HG02588 (cell line): ENCODE measurements around the gene CARD14.
"Not testable (repeated sequence)": the region's sequence is repeated elsewhere in the genome, so short reads cannot be mapped to it uniquely, and the experiment has no call there.

ENCODE experiments used
- ATAC-seq: cut with Tn5 transposase; IDR thresholded peaks from one replicate; pipeline ENCODE4 v1.9.1; 2021; ENCODE audit warnings: mild to moderate bottlenecking, moderate library complexity; ENCODE audit not compliant: unreplicated experiment

CARD14 gene

DNA sequence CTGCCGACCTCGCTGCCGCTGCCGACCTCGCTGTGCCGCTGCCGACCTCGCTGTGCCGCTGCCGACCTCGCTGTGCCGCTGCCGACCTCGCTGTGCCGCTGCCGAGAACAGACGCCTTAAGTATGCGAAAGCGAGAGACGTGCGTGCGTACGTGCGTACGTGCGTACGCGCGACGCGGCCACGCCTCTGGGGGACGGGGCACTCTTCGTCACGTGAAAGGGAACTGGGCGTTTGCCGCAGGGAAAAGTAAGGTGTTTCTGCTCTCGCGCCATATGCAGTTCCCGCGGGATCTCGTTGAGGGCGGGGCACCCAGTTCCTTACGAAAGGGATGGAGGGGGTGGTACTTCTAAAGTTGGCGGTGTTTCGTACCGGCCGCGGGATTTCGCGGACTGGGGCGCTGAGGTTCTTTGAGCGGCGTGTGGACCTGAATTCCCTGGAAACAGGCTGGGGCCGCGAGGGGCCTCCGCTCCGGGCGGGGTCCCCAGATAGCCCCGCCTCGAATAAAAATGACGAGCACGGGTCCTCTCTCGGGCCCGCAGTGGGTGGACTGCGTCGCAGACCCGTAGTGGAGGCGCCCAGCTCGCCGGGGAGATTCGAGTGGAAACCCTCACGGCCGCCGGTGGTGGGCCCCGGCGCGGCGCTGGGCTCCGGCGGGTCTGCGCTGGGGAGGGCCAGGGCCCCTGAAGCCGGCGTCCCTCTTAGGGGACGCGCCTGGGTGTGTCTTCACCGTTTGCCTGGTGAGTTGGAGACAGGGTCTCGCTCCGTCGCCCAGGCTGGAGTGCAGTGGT, 22.6 kb upstream of the CARD14 start, which contains the start of gene EIF4A3:
TSS of gene EIF4A3 (minus strand) at position 94 of the 788 bp plus-strand sequence. CDS start 167 bp downstream, outside the sequence.
- peak; percentile 81 for ATAC-seq

DNA sequence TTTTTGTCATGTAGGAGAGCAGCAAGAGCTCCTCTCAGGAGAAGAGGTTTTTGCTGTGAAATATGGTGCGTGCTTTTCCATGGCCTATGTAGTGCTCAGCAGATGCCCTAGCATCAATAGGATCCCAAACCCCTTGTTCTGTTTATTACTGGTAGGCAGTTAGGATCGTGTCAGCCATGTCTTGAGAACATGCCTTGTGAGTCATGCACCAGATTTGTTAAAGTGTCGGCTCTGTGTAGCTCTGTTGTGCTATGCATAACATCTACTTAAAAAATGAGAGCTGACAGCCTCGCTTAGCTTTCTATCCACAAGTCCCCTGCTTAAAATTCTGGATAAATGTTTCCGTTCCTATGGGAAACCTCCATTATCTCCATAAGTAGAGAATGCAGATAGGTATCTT, 18.5 kb upstream of the CARD14 start:
- no peak for ATAC-seq

DNA sequence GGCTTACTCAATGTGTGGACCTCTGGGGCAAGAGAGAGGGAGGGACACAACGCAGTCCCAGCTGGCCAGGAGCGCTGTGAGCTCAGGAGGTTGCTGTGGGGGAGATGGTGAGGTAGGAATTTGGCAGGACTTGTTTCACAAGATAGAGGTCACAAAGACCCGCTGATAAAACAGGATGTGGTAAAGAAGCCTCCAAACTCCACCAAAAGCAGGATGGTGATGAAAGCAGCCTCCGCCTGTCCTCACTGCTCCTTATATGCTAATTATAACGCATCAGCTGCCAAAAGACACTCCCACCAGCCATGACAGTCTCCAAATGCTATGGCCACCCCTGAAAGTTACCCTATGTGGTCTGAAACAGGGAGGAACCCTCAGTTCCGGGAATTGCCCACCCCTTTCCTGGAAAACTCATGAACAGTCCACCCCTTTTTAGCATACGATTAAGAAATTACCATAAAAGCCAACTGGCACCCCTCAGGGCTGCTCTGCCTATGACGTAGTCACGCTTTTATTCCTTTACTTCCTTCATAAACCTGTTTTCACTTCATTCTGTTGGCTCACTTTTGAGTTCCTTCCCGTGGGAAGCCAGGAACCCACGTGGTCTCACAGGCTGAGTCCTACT, 17.6 kb upstream of the CARD14 start:
- no peak for ATAC-seq

DNA sequence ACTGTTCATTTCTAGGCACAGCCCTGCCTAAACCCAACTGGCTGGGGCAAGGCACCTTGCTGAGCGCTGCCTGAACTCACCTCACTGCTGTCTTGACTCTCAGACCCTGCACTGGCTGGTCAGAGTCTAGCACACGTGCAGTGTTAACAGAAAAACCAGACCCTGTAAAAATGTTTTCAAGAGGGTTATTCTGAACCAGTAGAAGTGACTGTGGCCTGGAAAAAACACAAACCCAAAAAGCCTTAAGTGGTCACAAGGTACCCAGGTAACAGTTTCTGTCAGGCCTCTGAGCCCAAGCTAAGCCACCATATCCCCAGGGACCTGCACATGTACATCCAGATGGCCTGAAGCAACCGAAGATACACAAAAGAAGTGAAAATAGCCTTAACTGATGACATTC, 16.8 kb upstream of the CARD14 start:
- ATAC-seq, result peak; percentile 54

DNA sequence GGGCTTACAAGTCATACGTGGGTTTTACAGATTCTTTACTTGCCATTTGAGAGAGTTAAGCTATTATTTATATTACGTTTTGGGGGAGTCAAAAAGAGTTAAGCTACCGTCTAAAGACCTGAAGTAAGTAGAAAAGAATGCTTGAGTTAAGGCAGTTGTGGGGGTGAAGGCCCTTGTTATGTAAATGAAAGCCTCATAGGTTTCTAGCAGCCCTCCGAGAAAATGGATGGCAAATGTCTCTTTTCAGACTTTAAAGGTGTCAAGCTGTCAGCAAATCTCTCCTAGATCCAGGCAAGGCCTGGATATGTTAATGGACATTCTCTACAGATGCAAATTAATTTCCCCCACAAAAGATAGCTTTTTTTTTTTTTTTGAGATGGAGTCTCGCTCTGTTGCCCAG, 15.7 kb upstream of the CARD14 start:
- no peak for ATAC-seq

DNA sequence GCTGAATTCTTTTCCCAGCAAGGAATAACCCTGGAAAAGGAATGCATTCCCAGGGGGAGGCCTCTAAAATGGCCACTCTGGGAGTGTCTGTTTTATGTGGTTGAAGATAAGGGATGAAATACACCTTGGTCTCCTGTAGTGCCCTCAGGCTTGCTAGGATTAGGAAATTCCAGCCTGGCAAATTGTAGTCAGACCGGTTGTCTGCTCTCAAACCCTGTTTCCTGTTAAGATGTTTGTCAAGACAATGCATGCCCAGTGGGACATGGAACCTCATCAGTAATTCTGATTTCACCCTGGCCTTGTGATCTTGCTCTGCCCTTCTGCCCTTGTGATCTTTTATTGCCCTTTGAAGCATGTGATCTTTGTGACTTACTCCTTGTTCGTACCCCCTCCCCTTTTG, 14.2 kb upstream of the CARD14 start:
- ATAC-seq, result not testable (repeated sequence)

DNA sequence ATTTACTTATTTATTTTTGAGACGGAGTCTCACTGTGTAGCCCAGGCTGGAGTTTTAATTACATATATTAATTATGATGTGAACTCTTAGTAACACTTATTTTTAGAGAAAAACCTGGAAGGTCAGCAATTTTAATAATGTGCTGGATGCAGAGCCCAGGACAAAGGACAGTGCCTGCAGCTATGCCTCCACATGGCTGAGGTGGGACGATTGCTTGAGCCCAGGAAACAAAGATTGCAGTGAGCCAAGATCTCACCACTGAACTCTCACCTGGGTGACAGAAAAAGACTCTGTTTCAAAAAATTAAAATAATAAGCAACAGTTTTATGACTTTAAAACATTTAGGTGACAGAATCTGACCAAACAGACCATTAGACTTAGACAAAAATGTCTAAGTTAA, 11.0 kb upstream of the CARD14 start:
- no peak for ATAC-seq

DNA sequence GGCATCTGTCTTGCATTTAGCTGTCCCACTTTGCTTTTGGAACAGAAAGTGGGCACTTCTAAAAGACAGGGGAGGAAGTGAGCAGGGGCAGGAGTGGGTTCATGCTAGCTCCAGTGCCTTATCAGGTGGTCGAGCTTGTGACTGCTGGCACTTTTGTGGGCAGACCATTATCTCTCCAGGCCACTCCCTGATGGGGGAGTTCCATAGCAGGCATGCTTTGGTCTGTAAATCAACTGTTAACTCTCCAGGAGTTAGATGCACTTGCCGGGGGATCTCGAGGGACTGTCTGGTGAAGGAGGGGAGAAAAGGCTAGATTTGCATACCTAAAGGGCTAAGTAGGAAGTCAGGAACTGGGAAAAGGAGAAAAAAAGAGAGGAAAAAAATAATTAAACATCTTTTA, 9.3 kb upstream of the CARD14 start:
- ATAC-seq, result no peak

DNA sequence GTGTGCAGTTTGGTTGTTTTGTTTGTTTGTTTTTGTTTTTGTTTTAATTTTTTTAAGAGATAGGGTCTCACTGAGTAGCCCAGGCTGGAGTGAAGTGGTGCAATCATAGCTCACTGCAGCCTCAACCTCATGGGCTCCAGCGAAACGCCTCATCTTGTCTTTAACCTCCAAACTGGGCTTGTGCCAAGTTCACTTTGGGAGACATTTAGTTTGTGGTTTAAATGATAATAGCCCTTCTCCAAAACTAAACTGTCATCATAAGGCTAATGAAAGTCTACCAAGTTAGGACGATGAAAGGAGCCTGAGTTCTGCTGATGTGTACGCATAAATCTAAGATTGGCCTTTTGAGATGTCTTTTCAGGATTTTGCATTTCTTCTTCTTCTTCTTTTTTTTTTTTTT, 6.5 kb upstream of the CARD14 start:
- no peak for ATAC-seq

DNA sequence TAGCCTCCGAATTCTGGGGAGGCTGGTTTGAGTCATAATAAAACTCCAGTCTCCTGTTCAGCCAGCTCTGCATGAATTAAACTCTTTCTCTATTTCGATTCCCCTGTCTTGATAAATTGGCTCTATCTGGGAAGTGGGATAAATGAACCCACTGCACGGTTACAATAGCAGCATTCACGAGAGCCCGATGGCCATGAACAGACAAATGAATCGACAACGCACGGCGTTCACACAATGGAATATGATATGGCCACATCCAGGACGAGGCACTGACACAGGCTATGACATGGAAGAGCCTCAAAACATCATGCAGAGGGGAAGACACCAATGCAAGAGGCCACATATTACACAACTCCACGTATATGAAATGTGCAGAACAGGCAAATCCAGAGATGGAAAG, 5.6 kb upstream of the CARD14 start:
- no peak for ATAC-seq

DNA sequence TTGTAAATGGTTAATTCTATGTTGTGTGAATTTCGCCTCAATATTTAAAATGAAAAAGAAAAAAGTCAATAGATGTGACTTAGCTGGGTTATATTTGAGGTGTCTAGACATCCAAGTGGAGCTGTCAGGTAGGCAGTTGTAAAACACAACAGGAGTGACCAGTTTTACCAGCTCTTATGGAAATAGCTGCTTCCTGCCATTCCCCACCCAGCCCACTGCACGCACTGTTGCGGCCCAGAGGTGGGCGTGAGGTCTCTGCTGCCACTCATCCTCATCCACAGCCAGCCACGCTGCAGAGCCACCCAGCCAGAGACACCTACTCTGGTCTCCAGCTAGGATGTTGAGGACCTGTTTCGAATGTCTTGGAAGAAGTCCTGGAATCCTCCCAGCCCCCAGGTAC, 3.4 kb upstream of the CARD14 start:
- no peak for ATAC-seq

DNA sequence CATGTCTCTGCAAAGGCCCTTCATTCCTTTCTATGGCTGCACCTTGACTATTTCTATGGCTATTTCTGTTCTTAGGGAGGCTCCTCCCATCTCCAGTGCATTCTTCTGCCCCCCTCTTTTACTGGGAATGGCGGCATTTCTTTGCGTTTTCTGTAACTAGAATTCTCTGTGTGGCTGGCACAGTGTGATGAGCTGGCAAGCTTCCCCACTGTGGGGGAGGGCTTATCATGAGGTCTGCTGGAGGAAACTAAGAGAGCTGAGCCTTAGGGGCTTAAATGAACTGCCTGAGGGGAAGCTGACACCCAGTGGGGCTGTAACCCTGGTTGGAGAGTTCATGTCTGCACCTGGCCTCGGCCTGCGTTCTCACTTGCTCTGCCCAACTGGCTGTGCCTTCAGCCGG, 1.5 kb upstream of the CARD14 start:
- no peak for ATAC-seq

DNA sequence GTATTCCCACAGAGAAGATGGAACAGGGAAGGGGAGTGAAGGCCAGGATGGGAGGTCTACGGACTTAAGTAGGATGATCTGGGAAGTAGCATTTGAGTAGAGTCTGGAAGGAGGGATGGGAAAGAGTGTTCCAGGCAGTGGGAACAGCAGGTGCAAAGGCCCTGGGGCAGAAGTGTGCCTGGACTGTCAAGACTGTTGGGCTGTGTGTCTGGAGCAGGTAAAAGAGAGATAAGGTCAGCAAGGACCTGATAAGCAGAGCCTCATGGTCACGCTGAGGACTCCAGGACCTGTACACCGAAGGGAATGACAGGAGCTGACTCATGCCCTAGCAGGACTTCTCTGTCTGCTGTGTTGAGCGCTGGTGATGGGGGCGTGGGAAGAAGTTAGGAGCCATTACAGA, 723 bp upstream of the CARD14 start:
- ATAC-seq, result no peak

DNA sequence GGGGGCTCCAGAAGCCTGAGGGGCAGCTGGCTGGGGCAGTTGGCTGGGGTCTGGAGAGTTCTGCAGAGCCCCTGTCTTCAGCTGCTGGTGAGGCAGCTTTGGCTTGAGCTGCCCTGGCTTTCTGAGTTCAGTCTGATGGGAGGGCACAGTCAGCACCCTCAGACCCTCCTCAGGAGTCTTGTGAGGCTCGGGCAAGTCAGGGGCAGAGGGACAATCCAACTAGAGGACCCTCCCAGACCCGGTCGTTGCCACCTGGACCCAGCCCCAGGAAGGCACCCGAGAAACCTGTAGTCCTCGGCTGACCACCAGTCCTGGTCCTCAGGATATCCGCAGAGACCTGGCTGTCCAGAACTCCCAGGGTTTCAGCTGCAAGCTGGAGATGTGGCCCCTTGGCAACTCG, 1.9 kb downstream of the CARD14 start:
- no peak for ATAC-seq

DNA sequence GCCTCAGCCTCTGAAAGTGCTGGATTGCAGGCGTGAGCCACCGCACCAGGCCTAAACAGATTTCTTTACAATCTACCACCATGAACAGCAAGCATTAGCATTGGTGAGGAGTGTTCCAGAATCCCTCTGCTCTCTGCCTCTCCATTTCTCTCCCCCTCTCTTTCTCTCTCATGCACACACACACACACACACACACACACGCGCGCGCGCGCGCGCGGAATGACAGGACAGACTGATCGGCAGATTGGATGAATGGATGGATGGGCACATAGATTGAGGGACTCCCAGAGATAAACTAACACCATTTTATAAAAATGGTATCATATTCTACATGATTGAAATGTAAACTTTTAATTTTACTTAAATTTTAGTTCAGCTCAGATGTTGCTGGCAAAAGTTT, 3.3 kb downstream of the CARD14 start:
- ATAC-seq, result no peak

DNA sequence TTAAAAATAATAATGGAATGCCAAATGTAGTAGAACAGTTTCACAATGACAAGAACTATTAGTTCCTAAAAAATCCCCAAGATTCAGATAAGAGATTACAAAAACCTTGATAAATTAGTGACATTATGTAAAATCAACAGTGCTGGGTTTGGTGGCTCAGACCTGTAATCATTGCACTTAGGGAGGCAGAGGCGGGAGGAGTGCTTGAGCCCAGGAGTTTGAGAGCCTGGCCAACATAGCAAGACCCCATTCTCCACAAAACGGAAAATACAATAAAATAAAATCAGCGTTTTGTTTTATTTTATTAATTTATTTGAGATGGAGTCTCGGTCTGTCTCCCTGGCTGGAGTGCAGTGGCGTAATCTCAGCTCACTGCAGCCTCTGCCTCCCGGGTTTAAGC, 4.1 kb downstream of the CARD14 start:
- no peak for ATAC-seq

DNA sequence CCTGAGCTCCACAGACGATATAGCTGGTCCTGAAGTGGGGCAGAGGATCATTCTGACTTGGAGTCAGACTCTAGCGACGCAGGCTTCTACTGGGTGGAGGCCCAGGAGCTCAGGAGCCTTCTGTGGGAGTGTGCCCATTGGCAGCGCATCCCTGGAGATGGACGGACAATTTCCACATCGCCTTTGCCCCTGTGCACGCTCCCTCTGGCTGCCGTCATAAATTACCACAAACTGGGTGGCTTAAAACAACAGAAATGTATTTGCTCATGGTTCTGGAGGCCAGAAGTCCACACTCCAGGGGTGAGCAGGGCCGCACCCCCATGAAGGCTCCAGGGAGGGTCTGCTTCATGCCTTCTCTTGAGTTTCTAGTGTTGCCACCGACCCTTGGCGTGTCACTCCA, 6.9 kb downstream of the CARD14 start:
- no peak for ATAC-seq

DNA sequence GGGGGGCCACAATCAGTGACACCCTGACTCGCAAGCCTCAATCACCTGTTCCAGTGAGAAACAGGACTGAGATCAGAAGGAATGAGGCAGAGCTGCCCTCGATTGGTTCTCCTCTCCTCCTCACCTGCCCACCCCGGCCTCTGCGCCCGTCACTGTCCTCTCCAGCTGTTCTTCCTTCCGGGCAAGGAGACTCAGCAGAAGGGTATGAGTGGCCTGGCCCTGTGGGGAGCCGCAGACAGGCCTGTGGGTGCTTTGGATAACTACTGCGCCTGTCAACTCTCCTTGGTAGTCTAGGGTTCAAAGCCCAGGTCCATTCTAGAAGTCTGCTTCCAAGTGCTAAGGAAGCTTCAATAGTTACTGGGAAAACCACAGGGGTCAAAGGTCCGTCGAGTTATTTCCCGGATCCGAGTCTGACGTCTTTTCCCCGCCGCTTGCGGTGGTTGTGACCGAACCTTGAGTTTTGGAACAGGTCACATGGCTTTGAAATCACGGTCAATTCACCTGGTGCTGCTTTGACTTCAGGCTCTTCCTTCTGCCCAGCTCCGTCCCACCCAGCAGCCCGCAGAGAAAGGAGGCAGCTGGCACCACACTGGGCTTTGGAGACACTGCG, 8.3 kb downstream of the CARD14 start:
- ATAC-seq, result no peak

DNA sequence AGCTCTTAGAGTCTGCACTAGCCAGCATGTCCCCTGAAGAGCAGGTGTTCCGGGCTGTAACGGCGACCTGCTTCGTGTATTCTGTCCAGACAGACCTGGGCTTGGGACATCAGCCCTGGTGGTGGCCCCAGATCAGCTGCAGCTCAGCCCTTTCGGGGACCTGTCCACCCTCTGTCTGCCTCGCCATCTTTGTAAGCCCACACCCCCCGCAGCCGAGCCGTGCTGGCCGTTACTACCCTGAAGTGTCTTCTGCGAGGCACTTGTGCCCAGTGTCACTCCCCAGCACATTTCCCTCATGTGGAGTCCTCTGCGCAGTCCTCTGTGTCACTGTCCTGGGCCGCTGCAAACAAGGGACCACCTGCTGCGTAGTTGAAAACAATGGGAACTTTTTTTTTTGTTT, 10.4 kb downstream of the CARD14 start:
- ATAC-seq, result no peak

DNA sequence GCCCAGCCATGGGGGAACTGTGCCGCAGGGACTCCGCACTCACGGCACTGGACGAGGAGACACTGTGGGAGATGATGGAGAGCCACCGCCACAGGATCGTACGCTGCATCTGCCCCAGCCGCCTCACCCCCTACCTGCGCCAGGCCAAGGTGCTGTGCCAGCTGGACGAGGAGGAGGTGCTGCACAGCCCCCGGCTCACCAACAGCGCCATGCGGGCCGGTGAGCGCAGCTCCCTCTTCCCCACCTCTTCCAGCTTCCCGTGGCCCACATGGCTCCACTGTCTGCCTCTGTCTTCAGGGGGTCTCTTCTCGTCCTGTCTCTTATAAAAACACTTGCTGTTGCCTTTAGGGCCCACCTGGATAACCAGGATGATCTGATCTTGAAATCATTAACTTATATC, 11.6 kb downstream of the CARD14 start:
- no peak for ATAC-seq

DNA sequence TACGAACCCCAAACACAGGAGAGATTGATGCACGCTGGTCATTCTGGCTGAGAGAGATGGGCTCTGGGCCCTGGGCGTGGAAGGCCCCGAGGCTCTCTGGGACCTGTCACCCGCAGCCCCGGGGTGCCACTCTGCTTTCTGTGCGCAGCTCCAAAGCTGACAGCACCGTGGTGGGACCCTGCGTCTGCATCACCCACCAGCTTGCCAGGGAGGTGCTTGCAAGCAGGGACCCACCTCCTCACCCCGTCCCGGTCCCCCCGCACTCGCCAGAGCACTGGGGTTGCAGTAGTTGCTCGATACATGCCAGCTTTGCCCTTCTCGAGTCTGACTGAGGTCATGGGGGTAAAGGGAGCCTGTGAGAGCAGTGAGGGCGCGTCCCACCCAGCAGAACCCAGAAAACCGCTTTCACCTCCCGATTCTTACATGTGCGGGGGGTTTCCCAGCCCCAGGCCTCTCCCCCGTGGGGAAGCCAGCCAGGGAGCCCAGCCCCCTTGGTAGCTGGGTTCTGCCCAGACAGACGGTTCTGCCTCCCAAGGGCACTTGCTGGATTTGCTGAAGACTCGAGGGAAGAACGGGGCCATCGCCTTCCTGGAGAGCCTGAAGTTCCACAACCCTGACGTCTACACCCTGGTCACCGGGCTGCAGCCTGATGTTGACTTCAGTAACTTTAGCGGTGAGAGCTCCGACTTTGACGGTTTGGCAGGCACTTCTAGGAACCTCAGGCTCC, 12.5 kb downstream of the CARD14 start:
- no peak for ATAC-seq

DNA sequence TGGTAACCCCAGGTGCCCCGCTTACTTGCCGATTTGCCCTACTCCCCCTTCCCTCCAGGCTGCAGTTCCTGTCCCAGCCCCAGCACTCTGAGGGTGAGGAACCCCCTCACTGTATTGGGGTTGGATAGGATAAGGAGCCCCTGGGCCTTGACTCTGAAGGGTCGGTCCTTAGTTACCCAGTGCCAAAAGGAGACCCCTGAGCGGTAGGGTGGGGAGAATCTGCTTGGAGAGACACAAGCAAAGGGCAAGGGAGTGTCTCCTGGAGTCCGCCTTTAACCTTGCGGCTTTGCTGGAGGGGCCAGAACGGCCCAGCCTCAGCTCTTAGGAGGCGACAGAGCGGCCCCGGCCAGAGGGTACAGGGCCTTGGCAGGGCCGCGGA, 13.0 kb downstream of the CARD14 start:
- no peak for ATAC-seq
